Prostate gland (tissue), 2 donors: ENCODE measurements around the gene SLC35E3. TPM values are rescaled to one million over a fixed set of nuclear protein-coding genes. Genes with fewer than 3 reads are reported as not detected.

Experiments used
- DNase-seq: peaks from one replicate; pipeline ENCODE4 v3.0.0-alpha.2; 2019; ENCODE audit warnings: low spot score
- H3K27ac ChIP-seq, 2 donors: fragments of 200-600 bp; sonication (generic); 2 replicates each; pipeline ENCODE4 v1.5.1; 2017 to 2019
- H3K27me3 ChIP-seq: fragments of 200-600 bp; sonication (generic); replicated peaks from 2 replicates; pipeline ENCODE4 v1.5.1; 2019; ENCODE audit not compliant: insufficient read depth
- H3K36me3 ChIP-seq, 2 donors: fragments of 200-600 bp; sonication (generic); 1 replicate in 1 of 2; 2 replicates in 1 of 2; pipeline versions ENCODE4 v1.5.1 to v1.8.1; 2017 to 2019
- H3K4me1 ChIP-seq: fragments of 200-600 bp; sonication (generic); replicated peaks from 2 replicates; pipeline ENCODE4 v1.5.1; 2019
- H3K4me3 ChIP-seq, 2 donors: fragments of 200-600 bp; sonication (generic); 2 replicates each; pipeline ENCODE4 v1.5.1; 2017 to 2019
- H3K9me3 ChIP-seq: fragments of 200-600 bp; sonication (generic); 2 replicates; pipeline ENCODE4 v1.5.1; 2017
- POLR2A ChIP-seq: fragments of 450-650 bp; IDR thresholded peaks from one replicate; pipeline ENCODE4 v1.6.1; 2016; ENCODE audit warnings: antibody characterized with exemption, mild to moderate bottlenecking
- POLR2AphosphoS5 ChIP-seq: sonication (generic); formaldehyde crosslinking; IDR thresholded peaks from one replicate; pipeline ENCODE4 v1.6.1; 2017; ENCODE audit warnings: antibody characterized with exemption
- WGBS: methylation state at CpG from one replicate; pipeline ENCODE4 v1.1.5; 2018; 5-methylcytosine and 5-hydroxymethylcytosine counted together
- intact Hi-C: fragments of 100-400 bp; cut with DNase I; formaldehyde crosslinking; loops from one replicate; pipeline ENCODE4 v1.14.2; 2022
- total RNA-seq, 2 donors: library from RNA; depleted of rRNA; stranded (reverse); fragments of >200 nt; gene quantifications; one replicate each; pipeline ENCODE4 v1.1.0, GENCODE V29; 2016
- TF ChIP-seq, protein P1 (sequence below), 4 experiments: fragments of 200-600 bp in 2 of 4; fragments of 450-650 bp in 2 of 4; sonication (generic) in 2 of 4; IDR thresholded peaks; 1 replicate in 3 of 4; 2 replicates in 1 of 4; pipeline ENCODE4 v1.5.1; 2016 to 2019; ENCODE audit warnings: antibody characterized with exemption in 4 of 4, mild to moderate bottlenecking in 2 of 4, moderate library complexity in 2 of 4

SLC35E3 gene
- total RNA-seq, 2 donors from 2014 or later = 8.9 to 10.3 TPM

DNA sequence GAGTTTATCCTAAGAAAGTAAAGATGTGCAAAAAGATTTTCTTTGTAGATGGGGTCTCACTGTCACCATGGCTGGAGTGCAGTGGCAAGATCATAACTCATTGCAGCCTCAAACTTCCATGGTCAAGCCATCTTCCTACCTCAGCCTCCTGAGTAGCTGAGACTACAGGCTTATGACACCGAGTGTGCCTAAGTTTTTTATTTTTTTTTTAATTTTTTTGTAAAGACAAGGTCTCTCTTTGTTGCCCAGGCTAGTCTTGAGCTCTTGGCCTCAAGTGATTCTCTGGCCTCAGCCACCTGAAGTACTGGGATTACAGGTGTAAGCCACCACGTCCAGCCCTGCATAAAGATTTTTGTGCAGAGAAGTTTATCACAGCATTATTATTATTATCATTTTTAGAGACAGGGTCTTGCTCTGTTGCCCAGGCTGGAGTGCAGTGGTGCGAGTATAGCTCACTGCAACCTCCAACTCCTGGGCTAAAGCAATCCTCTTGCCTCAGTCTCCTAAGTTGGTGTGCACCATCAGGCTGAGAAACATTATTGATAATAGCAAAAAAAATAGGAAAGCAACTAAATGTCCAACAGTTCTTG is 42.7 kb downstream of the SLC35E3 start:
- no peaks in the 10 kb centered on the region for H3K36me3 ChIP-seq
- H3K9me3 ChIP-seq = no peaks in the 10 kb centered on the region
- intact Hi-C loops = no loop called here
- H3K27ac ChIP-seq = no peak overlapping the region
- H3K27me3 ChIP-seq = no peaks in the 10 kb centered on the region
- peaks cover 3% of the 10 kb centered on the region for H3K4me1 ChIP-seq
- no peak for TF ChIP-seq POLR2A
- TF ChIP-seq, protein P1, sequence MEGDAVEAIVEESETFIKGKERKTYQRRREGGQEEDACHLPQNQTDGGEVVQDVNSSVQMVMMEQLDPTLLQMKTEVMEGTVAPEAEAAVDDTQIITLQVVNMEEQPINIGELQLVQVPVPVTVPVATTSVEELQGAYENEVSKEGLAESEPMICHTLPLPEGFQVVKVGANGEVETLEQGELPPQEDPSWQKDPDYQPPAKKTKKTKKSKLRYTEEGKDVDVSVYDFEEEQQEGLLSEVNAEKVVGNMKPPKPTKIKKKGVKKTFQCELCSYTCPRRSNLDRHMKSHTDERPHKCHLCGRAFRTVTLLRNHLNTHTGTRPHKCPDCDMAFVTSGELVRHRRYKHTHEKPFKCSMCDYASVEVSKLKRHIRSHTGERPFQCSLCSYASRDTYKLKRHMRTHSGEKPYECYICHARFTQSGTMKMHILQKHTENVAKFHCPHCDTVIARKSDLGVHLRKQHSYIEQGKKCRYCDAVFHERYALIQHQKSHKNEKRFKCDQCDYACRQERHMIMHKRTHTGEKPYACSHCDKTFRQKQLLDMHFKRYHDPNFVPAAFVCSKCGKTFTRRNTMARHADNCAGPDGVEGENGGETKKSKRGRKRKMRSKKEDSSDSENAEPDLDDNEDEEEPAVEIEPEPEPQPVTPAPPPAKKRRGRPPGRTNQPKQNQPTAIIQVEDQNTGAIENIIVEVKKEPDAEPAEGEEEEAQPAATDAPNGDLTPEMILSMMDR (IDR thresholded peaks at IDR 0.05) = no peak
- no peak for TF ChIP-seq POLR2AphosphoS5
- WGBS = 97% methylated on average over 3 of the region's 3 CpGs
- H3K4me3 ChIP-seq = no peak overlapping the region
- DNase-seq = no peak

DNA sequence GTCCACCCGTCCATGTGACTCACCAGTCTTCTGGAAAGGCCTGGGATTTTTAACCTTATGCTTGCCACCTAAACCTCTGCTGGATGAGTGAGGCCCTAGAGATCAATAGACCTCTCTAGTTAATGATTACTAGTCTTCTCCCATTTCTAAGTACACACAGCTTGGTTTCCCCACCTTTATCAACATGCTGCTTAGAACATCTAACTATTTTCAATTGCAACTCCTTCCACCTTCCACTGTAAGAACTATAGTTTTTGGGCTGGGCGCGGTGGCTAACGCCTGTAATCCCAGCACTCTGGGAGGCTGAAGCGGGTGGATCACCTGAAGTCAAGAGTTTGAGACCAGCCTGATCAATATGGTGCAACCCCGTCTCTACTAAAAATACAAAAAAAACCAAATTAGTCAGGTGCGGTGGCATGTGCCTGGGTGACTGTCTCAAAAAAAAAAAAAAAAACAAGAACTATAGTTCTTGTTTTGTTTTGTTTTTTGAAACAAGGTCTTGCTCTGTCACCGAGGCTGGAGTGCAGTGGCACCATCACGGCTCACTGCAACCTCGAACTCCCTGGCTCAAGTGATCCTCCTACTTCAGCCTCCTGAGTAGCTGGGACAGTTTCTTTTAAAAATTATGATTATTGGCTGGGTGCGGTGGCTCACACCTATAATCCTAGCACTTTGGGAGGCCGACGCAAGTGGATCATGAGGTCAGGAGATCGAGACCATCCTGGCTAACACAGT is 43.3 kb downstream of the SLC35E3 start:
- Histone ChIP-seq H3K36me3 (no peaks in the 10 kb centered on the region), H3K4me1 (peaks cover 3% of the 10 kb centered on the region), H3K27ac (no peak overlapping the region), H3K27me3 (no peaks in the 10 kb centered on the region), H3K4me3 (no peak overlapping the region), H3K9me3 (no peaks in the 10 kb centered on the region)
- TF ChIP-seq POLR2AphosphoS5 = no peak
- no peak for TF ChIP-seq POLR2A
- TF ChIP-seq, protein P1 (IDR thresholded peaks at IDR 0.05) = no peak
- DNase-seq = no peak
- 96% methylated on average over 14 of the region's 14 CpGs for WGBS
- intact Hi-C loops = no loop called here

DNA sequence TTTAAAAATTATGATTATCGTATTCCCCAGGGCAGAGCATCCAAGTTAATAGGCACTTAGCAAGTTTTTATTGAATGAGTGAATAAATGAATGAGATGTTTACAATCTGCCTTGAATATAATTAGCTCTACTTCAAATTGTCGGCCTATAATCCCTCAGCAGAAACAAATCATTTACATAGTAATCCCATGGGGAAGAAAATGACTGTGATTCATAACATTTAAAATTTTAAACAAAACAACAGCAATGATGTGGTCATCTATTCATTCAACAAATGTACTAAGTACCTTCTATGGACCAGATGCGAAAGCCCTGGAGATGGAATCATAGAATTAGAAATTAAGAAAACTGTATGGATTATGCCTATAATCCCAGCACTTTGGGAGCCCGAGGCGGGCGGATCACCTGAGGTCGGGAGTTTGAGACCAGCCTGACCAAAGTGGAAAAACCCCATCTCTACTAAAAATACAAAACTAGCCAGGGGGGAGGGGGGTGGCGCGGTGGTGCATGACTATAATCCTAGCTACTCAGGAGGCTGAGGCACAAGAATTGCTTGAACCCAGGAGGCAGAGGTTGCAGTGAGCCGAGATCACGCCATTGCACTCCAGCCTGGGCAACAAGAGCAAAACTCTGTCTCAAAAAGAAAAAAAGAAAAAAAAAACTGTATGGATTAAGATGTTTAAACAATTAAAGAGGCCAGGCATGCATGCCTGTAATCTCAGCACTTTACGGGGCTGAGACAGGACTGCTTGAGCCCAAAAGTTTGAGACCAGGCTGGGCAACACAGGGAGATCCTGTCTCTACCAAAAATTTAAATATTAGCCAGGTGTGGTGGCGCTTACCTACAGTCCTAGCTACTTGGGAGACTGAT is 44.3 kb downstream of the SLC35E3 start:
- 93% methylated on average over 13 of the region's 13 CpGs for WGBS
- no peaks in the 10 kb centered on the region for H3K27me3 ChIP-seq
- no peak for DNase-seq
- H3K27ac ChIP-seq = no peak overlapping the region
- no peaks in the 10 kb centered on the region for H3K36me3 ChIP-seq
- intact Hi-C loops = no loop called here
- no peak overlapping the region for H3K4me3 ChIP-seq
- peaks cover 3% of the 10 kb centered on the region for H3K4me1 ChIP-seq
- H3K9me3 ChIP-seq = no peaks in the 10 kb centered on the region
- no peak for TF ChIP-seq POLR2A
- no peak for TF ChIP-seq POLR2AphosphoS5
- TF ChIP-seq, protein P1 (IDR thresholded peaks at IDR 0.05) = no peak

DNA sequence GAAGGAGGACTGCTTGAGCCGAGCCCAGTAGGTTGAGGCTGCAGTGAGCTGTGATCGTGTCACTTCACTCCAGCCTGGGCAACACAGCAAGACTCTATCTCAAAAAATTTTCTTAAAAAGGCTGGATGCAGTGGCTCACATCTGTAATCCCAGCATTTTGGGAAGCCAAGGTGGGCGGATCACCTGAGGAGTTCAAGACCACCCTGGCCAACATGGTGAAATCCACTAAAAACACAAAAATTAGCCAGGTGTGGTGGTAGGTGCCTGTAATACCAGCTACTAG is 44.9 kb downstream of the SLC35E3 start:
- Histone ChIP-seq H3K27ac (no peak overlapping the region), H3K27me3 (no peaks in the 10 kb centered on the region), H3K9me3 (no peaks in the 10 kb centered on the region), H3K4me1 (peaks cover 3% of the 10 kb centered on the region), H3K4me3 (no peak overlapping the region), H3K36me3 (no peaks in the 10 kb centered on the region)
- intact Hi-C loops = no loop called here
- TF ChIP-seq, protein P1 (IDR thresholded peaks at IDR 0.05) = no peak
- TF ChIP-seq POLR2AphosphoS5 (no peak), POLR2A (no peak)
- no peak for DNase-seq
- WGBS = 65% methylated on average over 3 of the region's 3 CpGs
